CD4-positive, alpha-beta T cell (primary cell): ENCODE results near the gene PDCD4. TPM values are rescaled to one million over a fixed set of nuclear protein-coding genes. Genes with fewer than 3 reads are reported as not detected.
A peak's percentile ranks its signal among the peaks of the same experiment; 100 is the strongest.

Experiments
- ATAC-seq: fragments of 200-7000 bp; cut with Tn5 transposase; one replicate; pipeline ENCODE4 v1.10.0; 2022; ENCODE audit warnings: mild to moderate bottlenecking; ENCODE audit not compliant: poor library complexity
- CTCF ChIA-PET: fragments of 350-600 bp; sonication (Branson Sonifier 250); formaldehyde crosslinking; loops from one replicate; lab custom pipeline; 2021; ENCODE audit warnings: antibody characterized with exemption, inconsistent platforms; lab: Charles Lee
- POLR2A ChIA-PET: fragments of 350-600 bp; sonication (Branson Sonifier 250); formaldehyde crosslinking; loops from one replicate; lab custom pipeline; 2021; ENCODE audit warnings: antibody characterized with exemption, inconsistent platforms; lab: Charles Lee
- DNase-seq, 14 experiments: peaks; one replicate each; pipeline ENCODE4 v3.0.0-alpha.2; 2013 to 2020; ENCODE audit warnings: mixed read lengths in 2 of 14
- H3K27ac ChIP-seq, 2 donors: one replicate each; pipeline versions ENCODE4 v1.5.1 to v1.7.0; 2013; ENCODE audit warnings: low read length in 2 of 2, low read depth in 1 of 2, mild to moderate bottlenecking in 1 of 2
- H3K27me3 ChIP-seq, 2 experiments: 1 replicate in 1 of 2; 2 replicates in 1 of 2; pipeline versions ENCODE4 v1.6.1 to v1.7.0; 2013; ENCODE audit warnings: low read length in 2 of 2, control low read depth in 1 of 2, mild to moderate bottlenecking in 1 of 2, moderate library complexity in 1 of 2; ENCODE audit not compliant: insufficient read depth in 2 of 2, control insufficient read depth in 1 of 2
- H3K36me3 ChIP-seq: one replicate; pipeline ENCODE4 v1.6.1; 2013; ENCODE audit warnings: low read length, control low read depth; ENCODE audit not compliant: insufficient read depth
- H3K4me1 ChIP-seq: one replicate; pipeline ENCODE4 v1.6.1; 2013; ENCODE audit warnings: low read length, control low read depth; ENCODE audit not compliant: insufficient read depth
- H3K4me3 ChIP-seq: one replicate; pipeline ENCODE4 v1.5.1; 2013; ENCODE audit warnings: mild to moderate bottlenecking, low read length, moderate library complexity
- H3K9me3 ChIP-seq, 2 experiments: 1 replicate in 1 of 2; 2 replicates in 1 of 2; pipeline versions ENCODE4 v1.6.1 to v1.7.0; 2013; ENCODE audit warnings: low read length in 2 of 2, mild to moderate bottlenecking in 2 of 2, control low read depth in 1 of 2, moderate library complexity in 1 of 2; ENCODE audit not compliant: control insufficient read depth in 1 of 2, insufficient read depth in 1 of 2
- H3K27ac Mint-ChIP-seq: one replicate; pipeline ENCODE4 v1.8.0; 2020; ENCODE audit warnings: mixed read lengths
- H3K27me3 Mint-ChIP-seq: one replicate; pipeline ENCODE4 v1.8.0; 2021; ENCODE audit warnings: mixed read lengths
- H3K36me3 Mint-ChIP-seq: one replicate; pipeline ENCODE4 v1.8.0; 2021; ENCODE audit warnings: low read depth, mixed read lengths
- H3K4me1 Mint-ChIP-seq: one replicate; pipeline ENCODE4 v1.8.0; 2021; ENCODE audit warnings: low read depth, mixed read lengths
- H3K4me3 Mint-ChIP-seq: one replicate; pipeline ENCODE4 v1.8.0; 2020; ENCODE audit warnings: mild to moderate bottlenecking, mixed read lengths
- H3K9me3 Mint-ChIP-seq: one replicate; pipeline ENCODE4 v1.8.0; 2020; ENCODE audit warnings: mixed read lengths
- intact Hi-C, 2 experiments: fragments of 100-400 bp; cut with DNase I in 1 of 2; cut with micrococcal nuclease in 1 of 2; formaldehyde crosslinking; loops; one replicate each; pipeline versions ENCODE4 v1.15.1 to v1.9.0; 2023 to 2025; cut with DNase I, micrococcal nuclease
- total RNA-seq, 174 experiments: library from RNA in 2 of 174; stranded (reverse) in 2 of 174; gene quantifications; one replicate each; pipeline ENCODE4 v1.2.3 and lab custom pipeline; 2021 to 2026
- TF ChIP-seq, protein P1 (sequence below): fragments of 200-600 bp; IDR thresholded peaks from one replicate; pipeline ENCODE4 v1.8.0; 2022; ENCODE audit warnings: antibody characterized with exemption, mild to moderate bottlenecking

The PDCD4 gene
- total RNA-seq, 2 experiments from 2014 or later = 352 to 358 TPM

DNA sequence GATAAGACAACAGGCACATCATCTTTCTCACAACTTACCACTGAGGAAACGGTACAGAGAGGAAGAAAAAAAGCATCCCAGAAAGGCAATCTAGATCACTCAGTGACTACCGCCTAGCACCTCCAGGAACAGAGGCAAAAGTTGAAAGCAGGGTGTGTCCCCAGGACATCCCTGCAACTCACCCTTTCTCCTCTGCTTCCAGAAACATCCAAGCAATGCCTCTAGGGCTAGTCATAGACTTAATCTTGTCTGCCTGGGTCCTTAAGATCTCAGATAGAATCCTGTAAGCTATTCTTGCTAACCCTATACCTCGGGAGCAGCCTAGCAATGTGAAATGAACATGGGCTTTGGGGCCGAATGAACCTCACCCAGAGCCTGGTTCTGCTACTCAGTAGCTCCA lies 18.8 kb upstream of the PDCD4 start:
- H3K4me1 ChIP-seq = peaks cover 66% of the 10 kb centered on the region
- TF ChIP-seq, protein P1, sequence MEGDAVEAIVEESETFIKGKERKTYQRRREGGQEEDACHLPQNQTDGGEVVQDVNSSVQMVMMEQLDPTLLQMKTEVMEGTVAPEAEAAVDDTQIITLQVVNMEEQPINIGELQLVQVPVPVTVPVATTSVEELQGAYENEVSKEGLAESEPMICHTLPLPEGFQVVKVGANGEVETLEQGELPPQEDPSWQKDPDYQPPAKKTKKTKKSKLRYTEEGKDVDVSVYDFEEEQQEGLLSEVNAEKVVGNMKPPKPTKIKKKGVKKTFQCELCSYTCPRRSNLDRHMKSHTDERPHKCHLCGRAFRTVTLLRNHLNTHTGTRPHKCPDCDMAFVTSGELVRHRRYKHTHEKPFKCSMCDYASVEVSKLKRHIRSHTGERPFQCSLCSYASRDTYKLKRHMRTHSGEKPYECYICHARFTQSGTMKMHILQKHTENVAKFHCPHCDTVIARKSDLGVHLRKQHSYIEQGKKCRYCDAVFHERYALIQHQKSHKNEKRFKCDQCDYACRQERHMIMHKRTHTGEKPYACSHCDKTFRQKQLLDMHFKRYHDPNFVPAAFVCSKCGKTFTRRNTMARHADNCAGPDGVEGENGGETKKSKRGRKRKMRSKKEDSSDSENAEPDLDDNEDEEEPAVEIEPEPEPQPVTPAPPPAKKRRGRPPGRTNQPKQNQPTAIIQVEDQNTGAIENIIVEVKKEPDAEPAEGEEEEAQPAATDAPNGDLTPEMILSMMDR = no peak
- CTCF ChIA-PET = interaction anchor here (0.6 to 1.5 kb wide), 4 partner anchors 15 to 29 kb away, joined by 3 to 4 read pairs (median 3); no protein-coding TSS in a partner anchor
- H3K27me3 Mint-ChIP-seq = no peaks in the 10 kb centered on the region
- H3K4me3 Mint-ChIP-seq = peak overlapping the region; percentile 66
- no peaks in the 10 kb centered on the region for H3K9me3 ChIP-seq
- H3K4me3 ChIP-seq = no peak overlapping the region
- H3K27ac Mint-ChIP-seq = peak overlapping the region; percentile 52
- H3K27ac ChIP-seq = no peak overlapping the region
- peaks cover 81% of the 10 kb centered on the region for H3K4me1 Mint-ChIP-seq
- H3K36me3 ChIP-seq = no peaks in the 10 kb centered on the region
- intact Hi-C loops = no loop called here
- no peak for DNase-seq
- no peaks in the 10 kb centered on the region for H3K27me3 ChIP-seq
- POLR2A ChIA-PET = interaction anchor here (1.1 to 1.8 kb wide), 9 partner anchors 8 to 51 kb away, joined by 3 to 11 read pairs (median 4); partner anchors contain the start of gene PDCD4
- ATAC-seq = no peak
- H3K36me3 Mint-ChIP-seq = no peaks in the 10 kb centered on the region
- H3K9me3 Mint-ChIP-seq = no peaks in the 10 kb centered on the region

GRCh38 chr10:110853921-110854605 lies 17.7 kb upstream of the PDCD4 start:
- ATAC-seq = no peak
- Histone ChIP-seq H3K4me3 (no peak overlapping the region), H3K27ac (no peak overlapping the region), H3K4me1 (peaks cover 78% of the 10 kb centered on the region), H3K27me3 (no peaks in the 10 kb centered on the region), H3K36me3 (no peaks in the 10 kb centered on the region), H3K9me3 (no peaks in the 10 kb centered on the region)
- POLR2A ChIA-PET = interaction anchor here (0.5 to 1.7 kb wide), 2 partner anchors 10 to 14 kb away, joined by 3 to 4 read pairs; no protein-coding TSS in a partner anchor
- Mint-ChIP-seq H3K36me3 (no peaks in the 10 kb centered on the region), H3K9me3 (no peaks in the 10 kb centered on the region), H3K27ac (peak overlapping the region; percentile 52), H3K4me1 (peaks cover 87% of the 10 kb centered on the region), H3K4me3 (peak overlapping the region; percentile 12), H3K27me3 (no peaks in the 10 kb centered on the region)
- TF ChIP-seq, protein P1 = no peak
- DNase-seq = no peak
- CTCF ChIA-PET = interaction anchor here (0.7 to 1.5 kb wide), 2 partner anchors 8 to 14 kb away, joined by 3 to 4 read pairs; no protein-coding TSS in a partner anchor
- intact Hi-C loops = no loop called here

GRCh38 chr10:110857265-110858171 lies 14.2 kb upstream of the PDCD4 start:
- H3K4me1 Mint-ChIP-seq = peaks cover 89% of the 10 kb centered on the region
- Histone ChIP-seq H3K4me3 (no peak overlapping the region), H3K36me3 (no peaks in the 10 kb centered on the region), H3K27ac (peak overlapping the region; percentile 77 to 88), H3K4me1 (peaks cover 80% of the 10 kb centered on the region), H3K27me3 (no peaks in the 10 kb centered on the region), H3K9me3 (no peaks in the 10 kb centered on the region)
- TF ChIP-seq, protein P1 = no peak
- H3K27me3 Mint-ChIP-seq = no peaks in the 10 kb centered on the region
- intact Hi-C loops = no loop called here
- DNase-seq = peak in 5 of 14 experiments; percentile 32 to 74 (median 58)
- peak overlapping the region; percentile 49 for H3K4me3 Mint-ChIP-seq
- ChIA-PET CTCF (interaction anchor here (1.0 to 2.3 kb wide), 6 partner anchors 11 to 111 kb away, joined by 3 to 14 read pairs (median 6); partner anchors contain the start of gene PDCD4), POLR2A (interaction anchor here (0.5 to 6.8 kb wide), 18 partner anchors 10 to 185 kb away, joined by 3 to 102 read pairs (median 5); partner anchors contain the start of genes BBIP1, PDCD4 and SHOC2)
- ATAC-seq = peak; percentile 43
- H3K36me3 Mint-ChIP-seq = no peaks in the 10 kb centered on the region
- peak overlapping the region; percentile 96 for H3K27ac Mint-ChIP-seq
- no peaks in the 10 kb centered on the region for H3K9me3 Mint-ChIP-seq
